GM18511 (cell line): ENCODE results near the gene CATSPERD.
A peak's percentile ranks its signal among the peaks of the same experiment; 100 is the strongest.

Experiments
- ATAC-seq: cut with Tn5 transposase; IDR thresholded peaks from one replicate; pipeline ENCODE4 v1.9.1; 2021; ENCODE audit warnings: mild to moderate bottlenecking, moderate library complexity; ENCODE audit not compliant: unreplicated experiment

Gene CATSPERD

DNA sequence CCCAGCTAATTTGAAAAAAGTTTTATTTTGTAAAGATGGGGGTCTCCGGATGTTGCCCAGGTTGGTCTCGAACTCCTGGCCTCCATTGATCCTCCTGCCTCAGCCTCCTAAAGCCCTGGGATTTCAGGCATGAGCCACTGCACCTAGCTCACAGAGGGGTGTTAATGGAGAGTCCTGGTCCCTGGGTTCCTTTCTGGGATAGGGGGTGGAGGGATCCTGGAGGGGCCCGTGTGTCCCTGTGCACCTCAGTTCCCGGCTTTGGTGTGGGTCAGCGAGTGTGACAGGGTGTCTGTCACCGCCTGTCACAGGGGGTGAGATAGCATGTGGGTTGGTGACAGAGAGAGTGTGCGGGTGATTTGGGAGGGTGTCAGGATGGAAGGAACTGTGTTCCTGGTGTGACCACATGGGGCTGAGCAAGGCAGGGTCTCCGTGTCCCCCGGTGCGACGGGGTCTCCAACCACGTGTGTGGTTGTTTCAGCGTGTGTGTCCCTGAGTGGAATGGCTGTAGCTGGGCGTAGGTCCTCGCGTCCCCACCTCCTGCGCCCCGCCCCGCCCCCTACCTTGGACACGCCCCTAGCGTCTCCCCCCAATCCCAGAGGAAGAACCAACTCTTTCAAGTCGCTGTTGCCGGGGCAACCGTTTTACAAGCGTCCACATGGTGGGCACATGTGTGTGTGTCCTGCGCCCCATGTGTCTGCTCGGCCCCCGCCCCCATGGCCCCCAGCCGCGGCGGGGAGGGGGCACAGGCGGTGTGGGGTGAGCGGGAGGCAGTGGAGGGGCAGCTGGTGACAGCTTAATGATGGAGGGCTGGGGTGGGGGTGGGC lies 81.6 kb downstream of the CATSPERD start:
- no peak for ATAC-seq

DNA sequence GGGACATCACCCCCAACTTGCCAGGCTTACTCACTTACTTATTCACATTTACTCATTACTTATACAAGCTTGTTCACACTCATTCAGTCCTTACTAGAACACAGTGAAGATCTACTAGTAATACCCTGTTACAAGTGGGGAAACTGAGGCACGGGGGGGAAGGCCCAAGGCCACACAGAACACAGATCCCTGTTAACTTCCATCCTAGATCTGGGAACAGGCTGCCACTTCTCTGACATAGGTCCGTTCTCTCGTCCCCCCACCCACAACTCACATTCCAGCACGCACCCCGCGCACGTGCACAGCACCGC lies 83.0 kb downstream of the CATSPERD start:
- no peak for ATAC-seq

DNA sequence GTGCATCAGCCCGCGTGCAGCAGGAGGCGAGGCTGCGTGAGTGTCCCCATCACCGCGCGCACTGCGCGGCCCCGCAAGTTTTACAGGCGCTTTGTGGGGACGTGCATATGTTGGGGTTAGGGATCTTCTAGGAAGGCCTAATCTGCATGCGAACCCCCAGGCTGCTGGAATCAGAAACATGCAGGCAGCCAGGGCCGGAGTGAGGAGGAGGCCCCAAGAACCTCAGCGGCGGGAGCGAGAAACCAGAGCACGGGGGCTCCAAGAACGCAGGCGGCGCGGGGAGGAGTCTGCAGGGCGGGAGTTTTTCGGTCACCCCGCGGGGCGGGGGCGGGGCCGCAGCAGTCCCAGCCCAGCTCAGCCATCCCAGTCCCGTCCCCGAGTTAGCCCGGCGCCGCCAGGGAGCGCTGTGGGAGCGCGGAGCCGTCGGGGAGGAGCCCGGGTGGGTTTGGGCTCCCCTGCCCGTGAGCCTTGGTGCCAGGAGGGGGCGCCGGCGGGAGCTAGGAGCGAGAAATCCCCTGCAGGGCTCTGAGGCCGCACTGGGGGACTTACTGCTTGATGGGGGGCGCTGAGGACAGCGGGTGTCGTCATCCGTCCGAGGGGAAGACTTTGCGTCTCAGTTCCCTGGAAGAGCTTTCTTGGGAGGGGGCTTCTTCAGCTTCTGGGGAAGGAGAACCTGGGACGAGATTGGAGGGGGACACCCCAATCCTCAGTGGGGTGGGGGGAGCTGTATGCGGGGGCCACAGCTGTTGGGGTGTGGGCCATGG lies 83.5 kb downstream of the CATSPERD start:
- ATAC-seq: peak; percentile 63

DNA sequence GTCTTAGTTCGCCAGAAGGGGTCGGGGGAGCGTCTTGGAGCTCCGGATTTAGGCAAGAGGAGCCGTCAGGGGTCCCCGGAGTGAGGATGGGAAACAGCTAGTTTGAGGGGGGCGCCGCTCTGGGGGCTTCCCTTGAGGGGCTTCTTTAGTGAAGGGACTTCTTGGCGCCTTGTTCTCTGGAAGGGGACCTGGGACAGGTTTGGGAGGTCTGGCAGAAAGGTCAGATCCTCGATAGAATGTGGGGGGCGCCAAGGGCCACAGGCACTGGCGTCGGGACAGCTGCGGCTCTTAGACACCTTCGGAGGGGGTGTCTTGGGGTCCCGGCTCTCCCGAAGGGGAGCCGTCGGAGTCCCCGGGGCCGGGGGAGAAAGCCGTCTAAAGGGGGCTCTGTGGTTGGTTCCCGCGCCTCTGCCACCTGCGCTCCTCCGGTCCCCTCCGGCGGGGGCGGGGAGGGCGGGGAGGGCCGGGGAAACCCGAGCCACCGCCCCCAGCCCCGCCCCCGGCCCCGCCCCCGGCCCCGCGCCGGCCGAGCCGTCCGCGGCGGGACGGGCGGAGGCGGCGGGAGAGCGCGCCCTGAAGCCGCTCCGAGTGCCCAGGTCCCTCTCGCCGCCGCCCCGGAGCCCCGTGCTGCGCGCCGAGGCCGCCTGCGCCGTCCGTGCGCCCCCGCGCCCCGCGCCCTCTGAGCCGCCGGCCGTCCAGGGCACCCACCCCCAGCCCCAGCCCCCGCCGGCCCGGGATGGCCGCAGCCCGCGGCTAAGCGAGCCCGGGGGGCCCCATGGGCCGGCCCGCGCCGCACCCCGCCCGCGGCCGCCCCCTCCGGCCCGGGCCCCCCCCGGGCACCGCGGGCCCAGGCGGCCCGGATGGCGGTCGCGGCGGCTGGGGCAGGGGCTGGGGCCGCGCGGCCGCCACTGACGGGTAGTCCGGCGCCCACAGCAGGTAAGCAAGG lies 84.4 kb downstream of the CATSPERD start, which contains the start of gene NRTN:
TSS of gene NRTN (plus strand) at position 552 of the 946 bp plus-strand sequence. CDS start 19,099 bp downstream, outside the sequence.
- no peak for ATAC-seq

DNA sequence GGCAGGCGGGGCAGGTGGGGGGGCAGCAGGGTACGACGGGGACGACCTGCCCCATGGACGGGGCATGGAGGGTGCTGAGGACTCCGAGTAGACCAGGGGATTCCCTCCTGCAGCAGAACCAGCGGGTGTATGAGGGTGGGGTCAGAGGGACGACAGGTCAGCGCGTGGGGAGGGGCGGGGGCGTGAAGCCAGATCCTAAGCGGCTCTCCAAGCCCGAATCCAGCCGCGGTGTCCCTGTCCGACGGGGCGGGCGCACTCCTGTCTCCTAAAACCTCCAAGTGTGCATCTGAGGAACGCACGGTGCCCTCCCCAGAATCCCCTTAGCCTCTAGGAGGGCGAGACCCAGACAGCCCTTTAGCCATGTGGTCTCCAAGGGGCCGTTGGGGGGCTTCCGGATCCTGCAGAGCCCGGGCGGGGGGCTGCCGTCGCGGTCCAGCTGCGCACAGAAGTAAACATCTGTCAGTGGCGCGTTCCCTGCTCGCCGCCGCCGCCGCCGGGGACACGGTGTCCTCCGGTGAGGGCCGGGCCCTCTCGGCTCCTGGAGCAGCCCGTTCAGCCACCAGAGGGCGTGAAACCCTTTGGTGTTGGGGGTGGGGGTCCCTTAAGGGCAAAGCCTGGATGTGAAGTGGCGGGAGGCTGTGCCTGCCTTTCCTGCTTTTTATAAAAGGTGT lies 85.2 kb downstream of the CATSPERD start:
- no peak for ATAC-seq

DNA sequence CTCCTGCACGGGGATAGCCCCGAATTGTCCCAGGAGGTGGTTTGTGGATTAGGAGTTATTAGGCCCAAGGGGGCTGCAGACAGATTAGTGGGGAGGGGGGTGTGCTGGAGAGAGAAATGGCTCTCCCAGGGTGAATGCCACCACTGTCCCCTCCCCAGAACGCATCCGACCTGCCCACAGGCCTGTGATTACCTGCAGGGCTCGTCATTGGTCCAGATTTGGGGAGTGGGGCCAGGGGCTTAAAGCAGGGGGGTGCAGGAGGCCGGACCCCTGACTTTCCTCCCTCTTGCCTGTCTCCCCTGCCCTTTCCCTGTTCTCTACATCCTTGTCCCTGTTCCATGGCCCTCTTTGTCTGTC lies 85.7 kb downstream of the CATSPERD start:
- ATAC-seq: no peak

DNA sequence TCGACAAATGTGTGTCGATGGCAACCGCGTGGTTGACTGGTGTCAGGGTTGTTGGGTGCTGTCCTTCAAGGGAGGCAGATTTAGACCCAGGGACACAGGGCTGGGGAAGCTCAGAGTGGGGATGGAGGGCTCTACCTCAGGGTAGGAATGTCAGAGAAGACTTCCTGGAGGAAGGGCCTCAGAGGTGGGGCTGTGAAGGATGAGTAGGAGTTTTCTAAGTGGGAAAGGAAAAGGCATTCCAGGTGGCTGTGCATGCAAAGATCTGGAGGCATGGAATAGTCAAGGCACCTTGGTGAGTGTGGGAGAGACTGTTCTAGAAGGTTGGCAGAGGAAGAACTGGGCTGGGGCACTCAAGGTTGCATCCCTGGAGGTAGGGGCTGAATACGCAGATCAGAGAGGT lies 86.5 kb downstream of the CATSPERD start:
- no peak for ATAC-seq

DNA sequence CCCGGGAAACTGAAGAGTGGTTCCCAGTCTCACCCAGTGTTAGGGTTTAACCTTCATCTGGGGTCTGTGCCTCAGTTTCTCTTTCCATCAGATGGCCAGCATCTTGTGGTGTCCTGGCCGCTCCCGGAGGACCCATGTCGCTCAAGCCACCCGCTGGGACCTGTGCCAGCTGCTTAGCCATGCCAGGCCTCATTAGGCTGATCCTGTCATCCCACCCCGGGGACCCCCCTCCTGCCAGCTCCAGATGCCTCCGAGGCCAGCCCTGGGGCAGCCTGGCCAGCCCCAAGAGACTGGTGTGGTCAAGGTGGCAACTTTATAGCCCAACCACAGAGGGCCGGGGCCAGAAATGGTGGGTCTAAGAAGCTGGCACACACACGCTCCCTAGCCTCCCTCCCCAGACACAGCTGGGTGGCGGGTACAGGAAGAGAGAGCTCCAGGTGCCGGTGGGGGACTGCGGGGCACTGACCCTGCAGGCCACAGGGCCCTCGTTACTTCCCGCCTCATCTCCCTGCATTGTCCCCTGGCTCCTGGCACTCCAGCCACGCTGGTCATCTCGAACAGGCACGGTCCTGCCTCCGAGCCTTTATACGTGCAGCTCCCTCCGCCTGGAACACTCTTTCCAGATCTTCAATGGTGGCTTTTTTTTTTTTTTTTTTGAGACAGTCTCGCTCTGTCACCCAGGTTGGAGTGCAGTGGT lies 87.8 kb downstream of the CATSPERD start:
- ATAC-seq: no peak

DNA sequence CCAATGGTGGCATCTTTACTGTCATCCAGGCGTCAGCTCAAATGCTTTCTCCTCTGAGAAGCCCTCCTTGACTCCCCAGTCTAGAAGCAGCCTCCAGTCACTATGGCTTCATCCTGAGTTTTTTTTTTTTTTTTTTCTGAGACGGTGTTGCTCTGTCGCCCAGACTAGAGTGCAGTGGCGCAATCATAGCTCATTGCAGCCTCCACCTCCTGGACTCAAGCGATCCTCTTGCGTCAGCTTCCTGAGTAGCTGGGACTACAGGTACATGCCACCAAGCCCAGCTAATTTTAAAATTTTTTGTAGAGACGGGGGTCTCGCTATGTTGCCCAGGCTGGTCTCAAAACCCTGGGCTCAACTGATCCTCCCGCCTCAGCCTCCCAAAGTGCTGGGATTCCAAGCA lies 88.6 kb downstream of the CATSPERD start:
- ATAC-seq: no peak

DNA sequence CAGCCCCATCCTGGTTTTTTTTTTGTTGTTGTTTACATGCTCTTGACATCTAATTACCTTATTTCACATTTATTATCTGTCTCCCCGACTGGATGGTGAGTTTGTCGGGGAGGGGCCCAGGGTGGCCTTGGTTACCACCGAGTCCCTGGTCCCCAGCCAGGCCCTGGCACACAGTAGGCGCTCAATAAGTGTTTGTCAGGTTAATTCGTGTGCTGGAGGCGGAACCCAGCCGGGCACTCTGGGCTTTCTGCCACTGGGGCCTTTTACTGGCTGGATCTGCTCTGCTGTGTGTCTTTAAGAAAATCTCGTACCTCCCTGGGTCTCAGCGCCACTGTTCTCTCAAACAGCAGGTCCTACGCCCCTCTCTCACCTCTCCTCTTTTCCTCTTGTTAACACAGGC lies 89.0 kb downstream of the CATSPERD start:
- no peak for ATAC-seq

DNA sequence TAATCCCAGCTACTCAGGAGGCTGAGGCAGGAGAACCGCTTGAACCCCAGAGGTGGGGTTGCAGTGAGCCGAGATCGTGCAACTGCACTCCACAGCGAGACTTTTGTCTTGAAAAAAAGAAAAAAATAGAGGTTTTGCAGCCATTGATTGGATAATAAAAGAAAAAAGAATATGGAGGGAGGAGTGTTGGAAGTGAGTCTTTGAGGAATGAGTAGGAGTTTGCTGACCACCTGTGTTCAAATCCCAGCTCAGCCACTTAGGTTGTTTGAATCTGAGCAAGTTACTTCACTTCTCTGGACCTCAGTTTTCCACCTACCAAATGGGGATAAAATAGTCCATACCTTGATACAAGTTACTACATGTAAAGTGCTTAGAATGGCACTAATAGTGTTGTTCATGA lies 90.7 kb downstream of the CATSPERD start:
- no peak for ATAC-seq

DNA sequence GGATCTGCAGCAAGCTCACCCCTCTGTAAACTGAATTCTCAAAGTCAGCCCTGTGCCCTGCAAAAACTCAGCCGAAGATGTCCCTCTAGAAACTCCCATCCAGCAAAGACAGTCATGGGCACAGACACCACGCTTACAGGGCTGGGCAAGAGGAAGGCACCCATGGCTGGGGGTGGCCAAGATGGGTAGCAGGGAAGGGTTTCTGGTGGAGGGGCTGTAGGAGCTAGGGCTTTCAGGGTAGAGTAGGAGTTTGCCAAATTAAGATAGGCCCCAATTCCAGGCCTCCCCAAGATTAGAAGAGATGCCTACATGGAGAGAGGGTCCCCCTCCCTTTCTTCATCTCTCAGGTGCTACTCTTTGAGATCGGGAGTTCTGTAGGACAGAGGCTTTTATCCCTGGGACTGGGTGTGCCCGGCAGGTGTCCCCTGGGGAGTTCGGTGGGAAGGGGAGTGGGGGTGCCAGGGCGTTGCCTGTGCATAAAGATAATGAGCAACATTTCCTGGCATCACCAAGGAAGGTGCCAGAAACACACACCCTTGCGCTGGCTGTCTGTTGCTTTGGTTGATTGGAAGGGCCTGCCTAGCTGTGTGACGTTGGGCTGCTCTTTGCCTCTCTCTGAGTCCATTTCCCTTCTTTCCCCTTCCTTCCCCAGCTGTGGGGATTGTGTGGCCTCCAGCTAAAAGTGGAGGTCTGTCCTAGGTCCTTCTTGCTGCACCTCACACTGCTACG lies 93.8 kb downstream of the CATSPERD start:
- ATAC-seq: no peak

DNA sequence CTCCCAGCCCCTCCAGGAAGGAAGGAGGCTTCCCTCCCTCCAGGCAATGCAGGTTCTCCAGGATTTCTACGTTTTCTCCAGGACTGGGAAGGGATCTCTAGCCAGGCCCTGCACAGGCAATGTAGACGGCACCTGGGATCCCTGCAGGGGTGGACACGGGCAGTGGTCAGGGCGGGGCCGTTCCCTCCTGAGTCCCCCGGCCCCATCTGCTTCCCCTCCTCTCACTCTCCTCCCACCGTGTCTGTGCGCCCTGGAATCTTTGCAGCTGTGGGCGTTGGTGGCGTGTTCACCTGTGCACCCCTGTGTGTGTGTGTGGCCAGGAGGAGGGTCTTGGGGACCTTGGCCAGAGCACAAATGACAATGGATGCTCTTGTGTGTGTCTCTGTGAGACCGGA lies 94.4 kb downstream of the CATSPERD start:
- ATAC-seq: no peak

DNA sequence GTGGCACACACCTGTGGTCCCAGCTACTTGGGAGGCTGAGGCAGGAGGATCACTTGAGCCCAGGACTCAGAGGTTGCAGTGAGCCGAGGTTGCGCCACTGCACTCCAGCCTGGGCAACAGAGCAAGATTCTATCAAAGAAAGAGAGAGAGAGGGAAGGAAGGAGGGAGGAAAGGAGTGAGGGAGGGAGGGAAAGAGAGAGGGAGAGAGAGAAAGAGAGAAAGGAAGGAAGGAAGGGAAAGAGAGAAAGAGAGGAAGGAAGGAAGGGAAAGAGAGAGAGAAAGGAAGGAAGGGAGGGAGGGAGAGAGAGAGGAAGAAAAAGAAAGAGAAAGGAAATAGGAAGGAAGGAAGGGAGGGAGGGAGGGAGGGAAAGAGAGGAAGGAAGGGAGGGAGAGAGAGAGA lies 96.8 kb downstream of the CATSPERD start:
- ATAC-seq: no peak

DNA sequence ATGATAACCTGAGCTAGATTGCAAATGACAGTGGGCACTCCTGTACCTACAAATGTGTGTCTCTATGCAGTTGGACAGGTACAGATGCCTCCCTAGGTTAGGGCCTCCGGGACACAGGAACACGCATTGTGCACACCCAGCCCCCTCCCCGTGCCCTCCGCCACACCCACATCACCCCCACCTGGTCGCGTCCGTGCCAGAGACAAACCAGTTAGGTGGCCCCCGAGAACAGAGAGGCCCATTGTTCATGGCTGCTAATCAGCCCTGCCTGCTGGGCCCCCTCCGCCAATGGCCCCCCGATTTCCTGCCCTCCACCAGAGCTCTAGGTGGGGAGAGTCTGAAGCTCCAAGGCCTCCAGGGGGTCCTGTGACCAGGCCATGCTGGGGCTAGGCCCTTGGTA lies 98.2 kb downstream of the CATSPERD start:
- no peak for ATAC-seq

DNA sequence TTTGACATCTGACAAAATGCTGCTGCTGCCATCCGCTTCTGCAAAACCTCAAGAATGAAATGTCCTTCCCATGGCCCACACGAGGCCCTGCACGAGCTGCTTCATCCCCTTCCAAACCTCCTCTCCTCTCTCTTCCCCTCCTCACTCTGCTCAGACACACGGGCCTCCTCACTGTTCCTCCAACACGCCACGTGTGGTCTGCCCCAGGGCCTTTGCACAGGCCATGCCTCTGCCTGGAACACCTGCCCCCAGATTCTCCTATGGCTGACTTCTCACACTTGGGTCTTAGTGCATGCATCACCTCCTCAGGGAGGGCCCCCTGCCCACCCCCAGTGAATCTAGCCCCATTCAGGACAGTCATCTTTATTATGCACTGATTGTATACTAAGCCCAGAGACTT lies 100.3 kb downstream of the CATSPERD start:
- ATAC-seq: no peak

DNA sequence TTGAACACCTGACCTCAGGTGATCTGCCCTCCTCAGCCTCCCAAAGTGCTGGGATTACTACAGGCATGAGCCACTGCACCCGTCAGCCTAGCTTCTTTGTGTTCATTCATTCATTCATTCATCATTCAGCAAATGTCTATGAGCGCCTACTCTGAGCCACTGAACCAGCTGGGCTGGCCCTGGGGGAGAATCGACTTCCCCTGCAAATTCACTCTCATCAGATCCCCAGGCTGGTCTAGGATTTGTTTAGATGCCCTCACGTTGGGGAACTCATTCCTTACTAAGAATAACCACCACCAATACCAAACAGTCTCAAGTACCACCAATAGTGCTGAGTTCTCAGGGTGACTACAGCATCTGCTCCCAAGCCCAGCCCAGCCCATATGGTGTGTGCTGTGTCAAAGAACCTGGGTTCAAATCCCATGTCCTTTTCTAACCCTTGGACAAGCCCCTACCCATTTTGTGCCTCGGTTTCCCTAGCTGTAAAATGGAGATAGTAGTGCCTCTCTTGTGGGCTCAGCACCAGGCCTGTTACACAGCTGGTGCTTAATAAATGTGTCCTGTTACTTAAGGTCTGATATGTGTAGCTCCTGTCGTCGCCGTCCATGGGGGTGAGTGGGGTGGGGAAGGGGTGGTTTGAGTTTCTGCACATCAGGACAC lies 101.2 kb downstream of the CATSPERD start:
- ATAC-seq: no peak

DNA sequence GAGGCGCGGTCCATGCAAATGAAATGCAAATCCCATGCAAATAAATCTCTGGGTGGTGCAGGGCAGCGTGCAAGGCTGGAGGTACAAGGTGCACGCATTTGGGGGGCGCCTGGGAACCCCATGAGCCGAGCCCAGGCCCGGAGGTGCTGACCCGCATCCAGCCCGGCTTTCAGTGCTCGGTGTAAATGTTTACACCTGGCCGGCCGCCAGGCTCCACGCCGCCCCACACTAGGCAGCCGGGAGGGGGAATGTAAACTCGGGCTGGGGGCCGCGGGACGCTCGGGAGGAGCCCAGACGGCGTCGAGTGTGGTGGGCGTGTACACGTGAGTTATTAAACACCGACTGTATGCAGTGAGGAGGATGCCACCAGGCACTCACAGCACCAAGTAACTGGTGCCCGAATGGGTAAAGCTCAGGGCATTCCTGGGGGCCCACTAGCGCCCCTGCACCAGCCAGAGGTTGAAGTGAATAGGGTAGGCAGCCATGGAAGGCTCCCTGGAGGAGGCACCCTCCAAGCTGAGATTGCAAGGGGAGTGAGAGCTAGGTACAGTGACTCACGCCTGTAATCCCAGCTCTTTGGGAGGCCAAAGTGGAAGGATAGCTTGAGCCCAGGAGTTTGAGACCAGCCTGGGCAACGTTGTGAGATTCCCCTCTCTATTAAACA lies 101.9 kb downstream of the CATSPERD start:
- ATAC-seq: no peak
